Retinal pigment epithelial cell (primary cell): Measurements from ENCODE around the gene TRMU.

ENCODE experiments used
- DNase-seq: peaks from one replicate; pipeline ENCODE4 v3.0.0-alpha.2; 2010; ENCODE audit warnings: low read depth
- H3K4me3 ChIP-seq: 2 replicates; pipeline ENCODE4 v1.5.1; 2011; ENCODE audit warnings: mild to moderate bottlenecking, low read length, control low read depth, moderate library complexity
- CTCF ChIP-seq: conservative IDR thresholded peaks from 2 replicates; pipeline ENCODE4 v1.5.1; 2011; ENCODE audit warnings: low read depth, low read length, control low read depth, inconsistent platforms

Gene TRMU

GRCh38 chr22:46320166-46320710 is 15.3 kb upstream of the TRMU start:
- DNase-seq = no peak
- TF ChIP-seq CTCF = no peak
- no peak overlapping the region for H3K4me3 ChIP-seq

- no peak overlapping the region for H3K4me3 ChIP-seq
- no peak for DNase-seq
- no peak for TF ChIP-seq CTCF
Measured at GRCh38 chr22:46320716-46321386, 14.7 kb upstream of the TRMU start.

GRCh38 chr22:46322711-46323110 is 12.8 kb upstream of the TRMU start:
- no peak overlapping the region for H3K4me3 ChIP-seq
- no peak for TF ChIP-seq CTCF
- DNase-seq = no peak

- TF ChIP-seq CTCF = no peak
- no peak overlapping the region for H3K4me3 ChIP-seq
- DNase-seq = no peak
Measured at GRCh38 chr22:46323162-46323561, 12.4 kb upstream of the TRMU start.

- no peak for DNase-seq
- H3K4me3 ChIP-seq = no peak overlapping the region
- TF ChIP-seq CTCF = no peak
Measured at GRCh38 chr22:46326066-46326680, 9.3 kb upstream of the TRMU start.

- no peak for DNase-seq
- H3K4me3 ChIP-seq = no peak overlapping the region
- no peak for TF ChIP-seq CTCF
Measured at GRCh38 chr22:46327691-46328465, 7.6 kb upstream of the TRMU start.
